Measurements from ENCODE around the gene STK33. TPM values are rescaled to one million over a fixed set of nuclear protein-coding genes. Genes with fewer than 3 reads are reported as not detected.

The STK33 gene
- total RNA-seq, 1 donor = 1.1 TPM

DNA sequence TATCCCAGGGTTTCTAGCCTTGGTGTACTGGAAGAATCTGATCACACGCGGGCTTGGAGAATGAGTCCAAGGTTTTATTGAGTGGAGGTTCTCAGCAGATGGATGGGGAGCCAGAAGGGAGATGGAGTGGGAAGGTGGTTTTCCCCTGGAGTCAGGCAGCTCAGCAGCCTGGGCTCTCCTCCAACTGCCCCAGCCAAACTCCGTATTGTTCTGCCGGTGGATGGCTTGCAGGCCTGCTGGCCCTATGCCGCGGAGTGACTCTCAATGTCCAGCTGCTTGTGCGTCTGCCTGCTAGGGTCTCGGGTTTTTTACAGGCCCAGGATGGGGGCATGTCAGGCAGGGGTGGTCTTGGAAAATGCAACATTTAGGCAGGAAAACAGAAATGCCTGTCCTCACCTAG, 168.0 kb downstream of the STK33 start:
- no peak overlapping the region for H3K4me3 ChIP-seq (ENCODE audit: low read depth, low read length)
- TF ChIP-seq, protein P1, sequence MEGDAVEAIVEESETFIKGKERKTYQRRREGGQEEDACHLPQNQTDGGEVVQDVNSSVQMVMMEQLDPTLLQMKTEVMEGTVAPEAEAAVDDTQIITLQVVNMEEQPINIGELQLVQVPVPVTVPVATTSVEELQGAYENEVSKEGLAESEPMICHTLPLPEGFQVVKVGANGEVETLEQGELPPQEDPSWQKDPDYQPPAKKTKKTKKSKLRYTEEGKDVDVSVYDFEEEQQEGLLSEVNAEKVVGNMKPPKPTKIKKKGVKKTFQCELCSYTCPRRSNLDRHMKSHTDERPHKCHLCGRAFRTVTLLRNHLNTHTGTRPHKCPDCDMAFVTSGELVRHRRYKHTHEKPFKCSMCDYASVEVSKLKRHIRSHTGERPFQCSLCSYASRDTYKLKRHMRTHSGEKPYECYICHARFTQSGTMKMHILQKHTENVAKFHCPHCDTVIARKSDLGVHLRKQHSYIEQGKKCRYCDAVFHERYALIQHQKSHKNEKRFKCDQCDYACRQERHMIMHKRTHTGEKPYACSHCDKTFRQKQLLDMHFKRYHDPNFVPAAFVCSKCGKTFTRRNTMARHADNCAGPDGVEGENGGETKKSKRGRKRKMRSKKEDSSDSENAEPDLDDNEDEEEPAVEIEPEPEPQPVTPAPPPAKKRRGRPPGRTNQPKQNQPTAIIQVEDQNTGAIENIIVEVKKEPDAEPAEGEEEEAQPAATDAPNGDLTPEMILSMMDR (IDR thresholded peaks at IDR 0.05; ENCODE audit: insufficient read depth, low read length) = no peak
- no peak for DNase-seq (ENCODE audit: low read depth)

- TF ChIP-seq, protein P1 (IDR thresholded peaks at IDR 0.05; ENCODE audit: insufficient read depth, low read length) = no peak
- no peak for DNase-seq (ENCODE audit: low read depth)
- H3K4me3 ChIP-seq (ENCODE audit: low read depth, low read length) = no peak overlapping the region
Measured at GRCh38 chr11:8415195-8415594, 178.8 kb downstream of the STK33 start.

- TF ChIP-seq, protein P1 (IDR thresholded peaks at IDR 0.05; ENCODE audit: insufficient read depth, low read length) = no peak
- no peak for DNase-seq (ENCODE audit: low read depth)
- no peak overlapping the region for H3K4me3 ChIP-seq (ENCODE audit: low read depth, low read length)
Measured at GRCh38 chr11:8408151-8408941, 185.7 kb downstream of the STK33 start.

DNA sequence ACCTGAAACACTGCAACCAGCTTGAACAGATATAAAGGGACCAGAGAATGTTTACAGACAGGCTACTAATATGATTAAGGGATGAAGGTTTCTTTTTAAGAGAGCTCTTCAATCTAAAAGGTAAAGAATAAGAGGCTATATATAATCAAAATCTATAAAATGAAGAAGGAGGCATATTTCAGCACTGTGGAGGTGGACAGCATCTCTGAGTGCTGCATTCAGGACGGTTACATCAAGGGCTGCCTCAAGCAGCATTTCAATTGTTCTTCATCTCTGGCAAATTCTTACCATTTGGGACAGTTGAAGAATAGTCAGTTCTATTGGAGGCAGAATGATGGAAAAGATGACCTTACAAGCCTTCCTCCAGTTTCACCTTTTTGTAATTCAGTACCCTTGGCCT, 190.7 kb downstream of the STK33 start:
- TF ChIP-seq, protein P1 (IDR thresholded peaks at IDR 0.05; ENCODE audit: insufficient read depth, low read length) = no peak
- peak; percentile 13 for DNase-seq (ENCODE audit: low read depth)
- H3K4me3 ChIP-seq (ENCODE audit: low read depth, low read length) = no peak overlapping the region

DNA sequence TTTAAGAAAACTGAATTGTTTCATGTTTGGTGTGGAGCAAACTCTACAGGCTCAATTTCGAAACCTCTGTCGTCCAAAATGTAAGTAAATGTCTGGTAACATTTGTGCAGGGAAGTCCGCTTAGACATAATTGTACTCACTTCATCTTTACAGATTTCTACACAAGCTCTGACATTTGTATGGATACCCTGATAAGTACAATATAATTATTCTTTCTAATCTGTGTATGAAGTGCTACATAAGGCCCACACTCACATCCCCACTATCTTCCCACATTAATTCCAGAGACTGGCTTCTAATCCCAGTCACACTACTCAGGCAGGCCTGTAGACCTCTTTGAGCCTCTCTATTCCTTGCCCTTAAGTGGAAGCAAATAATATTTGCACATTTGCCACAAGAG, 201.1 kb downstream of the STK33 start:
- DNase-seq (ENCODE audit: low read depth) = no peak
- H3K4me3 ChIP-seq (ENCODE audit: low read depth, low read length) = no peak overlapping the region
- TF ChIP-seq, protein P1 (IDR thresholded peaks at IDR 0.05; ENCODE audit: insufficient read depth, low read length) = no peak

DNA sequence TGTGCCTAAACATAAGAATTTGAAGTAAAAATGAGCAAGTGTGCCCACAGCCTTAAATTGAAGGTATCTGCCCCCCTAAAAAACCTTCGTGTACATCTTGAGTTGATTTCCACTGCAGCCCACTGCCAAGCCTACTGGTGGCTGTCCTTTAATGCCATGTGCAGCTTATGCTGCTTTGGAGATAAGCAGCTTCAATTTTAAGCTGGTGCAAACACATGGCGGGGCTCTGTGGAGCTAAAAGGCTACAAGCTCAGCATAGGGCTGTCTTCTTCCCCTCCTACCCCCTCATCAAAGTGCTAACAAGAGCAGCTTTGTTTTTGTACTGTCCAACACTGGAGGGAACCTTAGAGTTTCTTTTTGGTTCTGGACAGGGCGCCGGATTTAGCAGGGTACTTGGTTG, 201.9 kb downstream of the STK33 start:
- no peak for DNase-seq (ENCODE audit: low read depth)
- no peak overlapping the region for H3K4me3 ChIP-seq (ENCODE audit: low read depth, low read length)
- TF ChIP-seq, protein P1 (IDR thresholded peaks at IDR 0.05; ENCODE audit: insufficient read depth, low read length) = no peak
